ENCODE results near the gene NUBP1. TPM values are rescaled to one million over a fixed set of nuclear protein-coding genes. Genes with fewer than 3 reads are reported as not detected.

Gene NUBP1
- polyA plus RNA-seq, 1 donor (not counting 4 experiments of a cell fraction or from before 2014, with no cell fraction given) = 22.2 TPM

- no peak for TF ChIP-seq EZH2 (IDR thresholded peaks at IDR 0.05; ENCODE audit: low read length)
- TF ChIP-seq CTCF (optimal IDR thresholded peaks at IDR 0.05 in 1 of 3, IDR thresholded peaks at IDR 0.05 in 1 of 3, conservative IDR thresholded peaks at IDR 0.05 in 1 of 3; ENCODE audit: extremely low read depth in 1 of 3, insufficient read depth in 2 of 3, low read length in 3 of 3) = no peak
- Histone ChIP-seq H3K9me3 (ENCODE audit: control insufficient read depth, low read depth, low read length) (no peaks in the 10 kb centered on the region), H3K4me3 (ENCODE audit: control insufficient read depth in 2 of 3, extremely low read depth in 1 of 3, insufficient read depth in 2 of 3, low read depth in 1 of 3, low read length in 3 of 3) (no peak overlapping the region)
Measured at GRCh38 chr16:10791048-10791447, 47.4 kb downstream of the NUBP1 start.

GRCh38 chr16:10799736-10800135 lies 56.1 kb downstream of the NUBP1 start:
- dilution Hi-C loops (cut with MboI; ENCODE audit: extremely low pct_ligation_motif_present, low sequenced_read_pairs) = no loop called here

More at GRCh38 chr16:10791048-10791447, 47.4 kb downstream of the NUBP1 start:
- Histone ChIP-seq H3K9me1 (ENCODE audit: control insufficient read depth, extremely low read depth, insufficient read depth, low read length) (no peaks in the 10 kb centered on the region), H4K20me1 (ENCODE audit: control insufficient read depth, extremely low read depth, insufficient read depth, low read length) (no peaks in the 10 kb centered on the region), H3K27me3 (ENCODE audit: control insufficient read depth, extremely low read depth, insufficient read depth, low read length) (no peaks in the 10 kb centered on the region), H3K4me2 (ENCODE audit: control insufficient read depth, extremely low read depth, insufficient read depth, low read depth, low read length) (no peak overlapping the region), H3K79me2 (ENCODE audit: control insufficient read depth, insufficient read depth, low read length) (no peaks in the 10 kb centered on the region), H3K9ac (ENCODE audit: control insufficient read depth, extremely low read depth, insufficient read depth, low read length) (no peak overlapping the region), H3K36me3 (ENCODE audit: control insufficient read depth in 2 of 2, extremely low read depth in 1 of 2, insufficient read depth in 2 of 2, low read length in 2 of 2) (no peaks in the 10 kb centered on the region), H3K27ac (ENCODE audit: control insufficient read depth, insufficient read depth, low read length) (no peak overlapping the region), H3K4me1 (ENCODE audit: control insufficient read depth, extremely low read depth, insufficient read depth, low read length) (no peaks in the 10 kb centered on the region), H2AFZ (ENCODE audit: control insufficient read depth, low read length) (no peak overlapping the region)
- no peak for DNase-seq (ENCODE audit: low read depth, low spot score)
- no peak for FAIRE-seq
- dilution Hi-C loops (cut with MboI; ENCODE audit: extremely low pct_ligation_motif_present, low sequenced_read_pairs) = no loop called here

More at GRCh38 chr16:10799736-10800135, 56.1 kb downstream of the NUBP1 start:
- FAIRE-seq (no peak), DNase-seq (ENCODE audit: low read depth, low spot score) (no peak)
- no peak overlapping the region for H2AFZ ChIP-seq (ENCODE audit: control insufficient read depth, low read length)
- no peak overlapping the region for H3K27ac ChIP-seq (ENCODE audit: control insufficient read depth, insufficient read depth, low read length)
- H3K27me3 ChIP-seq (ENCODE audit: control insufficient read depth, extremely low read depth, insufficient read depth, low read length) = no peaks in the 10 kb centered on the region
- H3K79me2 ChIP-seq (ENCODE audit: control insufficient read depth, insufficient read depth, low read length) = no peaks in the 10 kb centered on the region
- TF ChIP-seq EZH2 (IDR thresholded peaks at IDR 0.05; ENCODE audit: low read length) (no peak), CTCF (optimal IDR thresholded peaks at IDR 0.05 in 1 of 3, IDR thresholded peaks at IDR 0.05 in 1 of 3, conservative IDR thresholded peaks at IDR 0.05 in 1 of 3; ENCODE audit: extremely low read depth in 1 of 3, insufficient read depth in 2 of 3, low read length in 3 of 3) (no peak)
- H3K4me1 ChIP-seq (ENCODE audit: control insufficient read depth, extremely low read depth, insufficient read depth, low read length) = no peaks in the 10 kb centered on the region
- no peak overlapping the region for H3K4me2 ChIP-seq (ENCODE audit: control insufficient read depth, extremely low read depth, insufficient read depth, low read depth, low read length)
- H3K4me3 ChIP-seq (ENCODE audit: control insufficient read depth in 2 of 3, extremely low read depth in 1 of 3, insufficient read depth in 2 of 3, low read depth in 1 of 3, low read length in 3 of 3) = no peak overlapping the region
- H3K9me1 ChIP-seq (ENCODE audit: control insufficient read depth, extremely low read depth, insufficient read depth, low read length) = no peaks in the 10 kb centered on the region
- H3K36me3 ChIP-seq (ENCODE audit: control insufficient read depth in 2 of 2, extremely low read depth in 1 of 2, insufficient read depth in 2 of 2, low read length in 2 of 2) = no peaks in the 10 kb centered on the region
- no peak overlapping the region for H3K9ac ChIP-seq (ENCODE audit: control insufficient read depth, extremely low read depth, insufficient read depth, low read length)
- no peaks in the 10 kb centered on the region for H3K9me3 ChIP-seq (ENCODE audit: control insufficient read depth, low read depth, low read length)
- no peaks in the 10 kb centered on the region for H4K20me1 ChIP-seq (ENCODE audit: control insufficient read depth, extremely low read depth, insufficient read depth, low read length)
